Natural killer cell (primary cell): Measurements from ENCODE around the gene RPTN. TPM values are rescaled to one million over a fixed set of nuclear protein-coding genes. Genes with fewer than 3 reads are reported as not detected.

Experiments
- ATAC-seq, 3 donors: fragments of 150-1000 bp in 2 of 3; fragments of 200-7000 bp in 1 of 3; cut with Tn5 transposase; 1 replicate in 1 of 3; 2 replicates in 2 of 3; pipeline ENCODE4 v1.10.0; 2021; ENCODE audit warnings: mild to moderate bottlenecking in 2 of 3, moderate library complexity in 2 of 3
- DNase-seq, 2 donors: peaks; one replicate each; pipeline versions ENCODE4 v3.0.0 to v3.0.0-alpha.2; 2013 to 2021; ENCODE audit warnings: mixed read lengths in 1 of 2
- H3K27ac ChIP-seq: one replicate; pipeline ENCODE4 v1.5.1; 2013; ENCODE audit warnings: mild to moderate bottlenecking, low read length
- H3K27me3 ChIP-seq: one replicate; pipeline ENCODE4 v1.6.1; 2013; ENCODE audit warnings: low read length; ENCODE audit not compliant: control insufficient read depth, insufficient read depth
- H3K36me3 ChIP-seq: one replicate; pipeline ENCODE4 v1.6.1; 2013; ENCODE audit warnings: low read length; ENCODE audit not compliant: control insufficient read depth, insufficient read depth
- H3K4me1 ChIP-seq: one replicate; pipeline ENCODE4 v1.6.1; 2013; ENCODE audit warnings: low read length; ENCODE audit not compliant: control insufficient read depth, insufficient read depth
- H3K4me3 ChIP-seq: one replicate; pipeline ENCODE4 v1.5.1; 2013; ENCODE audit warnings: low read length
- H3K9me3 ChIP-seq: one replicate; pipeline ENCODE4 v1.6.1; 2013; ENCODE audit warnings: low read length; ENCODE audit not compliant: control insufficient read depth, insufficient read depth
- H3K27ac Mint-ChIP-seq, 2 donors: one replicate each; pipeline ENCODE4 v1.8.0; 2022; ENCODE audit warnings: mild to moderate bottlenecking in 2 of 2, mixed read lengths in 2 of 2, moderate library complexity in 1 of 2
- H3K27me3 Mint-ChIP-seq, 2 donors: one replicate each; pipeline ENCODE4 v1.8.0; 2022; ENCODE audit warnings: low read depth in 2 of 2, mixed read lengths in 2 of 2
- H3K36me3 Mint-ChIP-seq: one replicate; pipeline ENCODE4 v1.8.0; 2022; ENCODE audit warnings: mixed read lengths
- H3K4me1 Mint-ChIP-seq, 2 donors: one replicate each; pipeline ENCODE4 v1.8.0; 2022; ENCODE audit warnings: mixed read lengths in 2 of 2
- H3K4me3 Mint-ChIP-seq: one replicate; pipeline ENCODE4 v1.8.0; 2022; ENCODE audit warnings: mild to moderate bottlenecking, moderate library complexity, mixed read lengths
- H3K9me3 Mint-ChIP-seq, 2 donors: one replicate each; pipeline ENCODE4 v1.8.0; 2022; ENCODE audit warnings: mixed read lengths in 2 of 2
- WGBS: methylation state at CpG from one replicate; pipeline ENCODE4 v1.1.7; 2013; ENCODE audit warnings: missing lambda C conversion rate; ENCODE audit not compliant: insufficient coverage; 5-methylcytosine and 5-hydroxymethylcytosine counted together
- intact Hi-C: fragments of 100-400 bp; cut with micrococcal nuclease; formaldehyde crosslinking; loops from one replicate; pipeline ENCODE4 v1.14.2; 2022
- total RNA-seq, 4 donors: library from RNA; stranded (reverse); fragments of 120-200 nt in 1 of 4; gene quantifications; one replicate each; pipeline versions ENCODE4 v1.2.3 to v1.2.4, GENCODE V29; 2013 to 2022
- TF ChIP-seq, protein P1 (sequence below): fragments of 200-600 bp; IDR thresholded peaks from one replicate; pipeline ENCODE4 v1.8.0; 2022; ENCODE audit warnings: antibody characterized with exemption

The RPTN gene
- total RNA-seq, 3 donors from 2014 or later (not counting 1 experiment from before 2014, with no cell fraction given) = not detected

DNA sequence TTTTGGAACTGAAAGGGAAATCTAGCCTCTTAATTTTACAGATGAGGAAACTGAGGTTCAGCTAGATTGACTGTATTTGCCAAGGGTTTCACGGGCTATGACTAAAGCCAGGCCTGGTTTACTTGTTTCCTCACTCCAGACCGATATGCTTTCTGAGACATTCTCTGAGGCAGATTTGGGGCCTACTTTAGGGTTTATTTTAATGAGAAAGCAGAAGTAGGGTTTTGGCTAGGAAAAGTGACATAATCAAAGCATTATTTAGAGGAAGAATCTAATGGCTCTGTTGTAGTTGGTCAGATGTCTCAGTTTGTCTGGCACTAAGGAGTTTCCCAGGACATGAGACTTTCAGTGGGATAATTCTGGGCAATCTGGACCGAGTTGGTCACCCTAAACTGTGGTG is 1.5 kb upstream of the RPTN start:
- 47% methylated on average over 3 of the region's 3 CpGs for WGBS
- no peak for DNase-seq
- no peak for ATAC-seq
- H3K9me3 Mint-ChIP-seq = no peaks in the 10 kb centered on the region
- Histone ChIP-seq H3K4me3 (no peak overlapping the region), H3K4me1 (peaks cover 2% of the 10 kb centered on the region), H3K27ac (no peak overlapping the region), H3K27me3 (no peaks in the 10 kb centered on the region), H3K9me3 (no peaks in the 10 kb centered on the region), H3K36me3 (no peaks in the 10 kb centered on the region)
- TF ChIP-seq, protein P1, sequence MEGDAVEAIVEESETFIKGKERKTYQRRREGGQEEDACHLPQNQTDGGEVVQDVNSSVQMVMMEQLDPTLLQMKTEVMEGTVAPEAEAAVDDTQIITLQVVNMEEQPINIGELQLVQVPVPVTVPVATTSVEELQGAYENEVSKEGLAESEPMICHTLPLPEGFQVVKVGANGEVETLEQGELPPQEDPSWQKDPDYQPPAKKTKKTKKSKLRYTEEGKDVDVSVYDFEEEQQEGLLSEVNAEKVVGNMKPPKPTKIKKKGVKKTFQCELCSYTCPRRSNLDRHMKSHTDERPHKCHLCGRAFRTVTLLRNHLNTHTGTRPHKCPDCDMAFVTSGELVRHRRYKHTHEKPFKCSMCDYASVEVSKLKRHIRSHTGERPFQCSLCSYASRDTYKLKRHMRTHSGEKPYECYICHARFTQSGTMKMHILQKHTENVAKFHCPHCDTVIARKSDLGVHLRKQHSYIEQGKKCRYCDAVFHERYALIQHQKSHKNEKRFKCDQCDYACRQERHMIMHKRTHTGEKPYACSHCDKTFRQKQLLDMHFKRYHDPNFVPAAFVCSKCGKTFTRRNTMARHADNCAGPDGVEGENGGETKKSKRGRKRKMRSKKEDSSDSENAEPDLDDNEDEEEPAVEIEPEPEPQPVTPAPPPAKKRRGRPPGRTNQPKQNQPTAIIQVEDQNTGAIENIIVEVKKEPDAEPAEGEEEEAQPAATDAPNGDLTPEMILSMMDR = no peak
- no peaks in the 10 kb centered on the region for H3K36me3 Mint-ChIP-seq
- no peak overlapping the region for H3K27ac Mint-ChIP-seq
- intact Hi-C loops = no loop called here
- peaks cover 0 to under 1% of the 10 kb centered on the region in 2 donors for H3K4me1 Mint-ChIP-seq
- no peak overlapping the region for H3K4me3 Mint-ChIP-seq
- H3K27me3 Mint-ChIP-seq = peaks cover 5 to 15% of the 10 kb centered on the region in 2 donors

DNA sequence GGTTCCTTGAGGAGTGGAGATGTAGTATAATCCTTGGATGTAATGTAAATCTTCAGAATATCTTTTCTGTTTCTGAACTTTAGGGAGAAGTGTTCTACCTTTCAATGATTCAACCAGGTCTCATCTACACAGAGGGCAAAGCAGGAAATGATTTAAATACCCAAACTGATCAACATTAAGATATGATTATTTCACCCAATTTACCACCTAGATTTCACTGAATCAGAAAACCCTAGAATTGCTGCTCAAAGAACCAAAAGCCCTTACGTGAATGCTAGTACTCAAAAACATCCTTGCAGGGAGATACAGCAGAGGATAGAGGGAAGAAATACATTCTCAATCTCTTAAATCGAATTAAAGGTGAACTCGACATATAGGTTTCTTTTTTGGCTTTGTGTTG is 5.0 kb downstream of the RPTN start:
- no peak for ATAC-seq
- no peaks in the 10 kb centered on the region for H3K36me3 Mint-ChIP-seq
- no peak overlapping the region for H3K4me3 Mint-ChIP-seq
- Histone ChIP-seq H3K27me3 (peaks cover 3% of the 10 kb centered on the region), H3K27ac (no peak overlapping the region), H3K4me3 (no peak overlapping the region), H3K36me3 (no peaks in the 10 kb centered on the region), H3K9me3 (no peaks in the 10 kb centered on the region), H3K4me1 (no peaks in the 10 kb centered on the region)
- peaks cover 17 to 24% of the 10 kb centered on the region in 2 donors for H3K27me3 Mint-ChIP-seq
- intact Hi-C loops = no loop called here
- DNase-seq = no peak
- WGBS = 98% methylated on average over 3 of the region's 3 CpGs
- H3K27ac Mint-ChIP-seq = no peak overlapping the region
- TF ChIP-seq, protein P1 = no peak
- H3K4me1 Mint-ChIP-seq = no peaks in the 10 kb centered on the region
- H3K9me3 Mint-ChIP-seq = peaks cover 0 to under 1% of the 10 kb centered on the region in 2 donors

DNA sequence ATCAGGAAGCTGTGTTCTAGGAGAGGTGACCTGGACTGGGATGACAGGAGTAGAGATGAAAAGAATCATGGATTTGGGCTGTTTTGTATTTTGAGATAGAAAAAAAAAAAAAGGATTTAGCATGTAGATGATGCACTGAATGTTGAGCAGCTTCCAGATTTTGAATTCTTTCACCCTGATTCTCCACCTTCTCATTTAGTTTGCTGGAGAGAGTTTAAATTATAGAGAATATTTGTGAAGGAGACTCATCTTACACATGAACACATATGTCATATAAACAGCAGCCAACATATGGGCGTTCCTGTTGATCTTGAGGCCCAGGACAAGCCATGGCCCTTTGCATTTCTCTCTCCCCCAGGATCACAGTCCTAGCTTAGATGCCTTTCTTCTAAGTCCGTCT is 7.4 kb downstream of the RPTN start:
- H3K4me1 Mint-ChIP-seq = no peaks in the 10 kb centered on the region
- H3K27ac Mint-ChIP-seq = no peak overlapping the region

DNA sequence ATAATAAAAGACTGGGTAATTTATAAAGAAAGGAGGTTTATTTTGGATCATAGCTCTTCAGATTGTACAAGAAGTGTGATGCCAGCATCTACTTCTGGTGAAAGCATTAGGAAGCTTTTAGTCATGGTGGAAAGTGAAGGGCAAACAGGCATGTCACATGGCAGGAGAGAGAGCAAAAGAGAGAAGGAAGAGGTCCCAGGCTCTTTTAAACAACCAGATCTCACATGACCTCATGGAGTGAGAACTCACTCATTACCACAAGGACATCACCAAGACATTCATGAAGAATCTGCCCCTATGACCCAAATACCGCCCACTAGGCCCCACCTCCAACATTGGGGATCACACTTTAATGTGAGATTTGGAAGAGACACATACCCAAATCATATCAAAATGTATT is 10.0 kb downstream of the RPTN start:
- peaks cover 3% of the 10 kb centered on the region for H3K27me3 ChIP-seq
- H3K4me1 Mint-ChIP-seq = no peaks in the 10 kb centered on the region
- H3K4me1 ChIP-seq = no peaks in the 10 kb centered on the region
- H3K36me3 ChIP-seq = no peaks in the 10 kb centered on the region
- no peak overlapping the region for H3K27ac Mint-ChIP-seq
- H3K27me3 Mint-ChIP-seq = peaks cover 24 to 35% of the 10 kb centered on the region in 2 donors
- H3K9me3 Mint-ChIP-seq = peaks cover 4 to 6% of the 10 kb centered on the region in 2 donors
- no peak for DNase-seq
- H3K36me3 Mint-ChIP-seq = peaks cover 5% of the 10 kb centered on the region
- WGBS = no CpG with 5 or more reads among the region's 1 CpG
- TF ChIP-seq, protein P1 = no peak
- H3K27ac ChIP-seq = no peak overlapping the region
- intact Hi-C loops = no loop called here
- ATAC-seq = no peak
- peaks cover 7% of the 10 kb centered on the region for H3K9me3 ChIP-seq
- no peak overlapping the region for H3K4me3 Mint-ChIP-seq
- H3K4me3 ChIP-seq = no peak overlapping the region

More for the DNA sequence above, 7.4 kb downstream of the RPTN start:
- Histone ChIP-seq H3K36me3 (no peaks in the 10 kb centered on the region), H3K4me1 (no peaks in the 10 kb centered on the region), H3K4me3 (no peak overlapping the region), H3K27me3 (peaks cover 3% of the 10 kb centered on the region), H3K9me3 (peaks cover 7% of the 10 kb centered on the region), H3K27ac (no peak overlapping the region)
- DNase-seq (no peak), ATAC-seq (no peak)
- WGBS = 85% methylated on average over 2 of the region's 2 CpGs
- peaks cover 19 to 24% of the 10 kb centered on the region in 2 donors for H3K27me3 Mint-ChIP-seq
- H3K4me3 Mint-ChIP-seq = no peak overlapping the region
- H3K9me3 Mint-ChIP-seq = peaks cover 4 to 6% of the 10 kb centered on the region in 2 donors
- peaks cover 5% of the 10 kb centered on the region for H3K36me3 Mint-ChIP-seq
- intact Hi-C loops = no loop called here
- TF ChIP-seq, protein P1 = no peak
